ENCODE measurements around the gene HCFC1R1.
A peak's percentile ranks its signal among the peaks of the same experiment; 100 is the strongest.

Gene HCFC1R1

GRCh38 chr16:3046641-3047386 is 23.1 kb upstream of the HCFC1R1 start:
- no peak for TF ChIP-seq CTCF (conservative IDR thresholded peaks at IDR 0.05; ENCODE audit: low read depth, low read length)
- DNase-seq (ENCODE audit: low read depth) = no peak
- no peak overlapping the region for H3K4me3 ChIP-seq (ENCODE audit: low read length)

- peak within 1 kb of the TSS; percentile 32 for H3K4me3 ChIP-seq (ENCODE audit: low read length)
- no peak for DNase-seq (ENCODE audit: low read depth)
- no peak for TF ChIP-seq CTCF (conservative IDR thresholded peaks at IDR 0.05; ENCODE audit: low read depth, low read length)
Measured at GRCh38 chr16:3045758-3046640, 22.3 kb upstream of the HCFC1R1 start, which contains the start of gene MMP25. MMP25 (plus strand) TSS chr16:3046561; CDS start chr16:3046918, 357 bp downstream.

- no peak overlapping the region for H3K4me3 ChIP-seq (ENCODE audit: low read length)
- no peak for DNase-seq (ENCODE audit: low read depth)
- TF ChIP-seq CTCF (conservative IDR thresholded peaks at IDR 0.05; ENCODE audit: low read depth, low read length) = no peak
Measured at GRCh38 chr16:3044708-3045107, 21.0 kb upstream of the HCFC1R1 start.

GRCh38 chr16:3042376-3042775 is 18.6 kb upstream of the HCFC1R1 start:
- no peak overlapping the region for H3K4me3 ChIP-seq (ENCODE audit: low read length)
- no peak for TF ChIP-seq CTCF (conservative IDR thresholded peaks at IDR 0.05; ENCODE audit: low read depth, low read length)
- DNase-seq (ENCODE audit: low read depth) = no peak

- DNase-seq (ENCODE audit: low read depth) = no peak
- TF ChIP-seq CTCF (conservative IDR thresholded peaks at IDR 0.05; ENCODE audit: low read depth, low read length) = no peak
- H3K4me3 ChIP-seq (ENCODE audit: low read length) = no peak overlapping the region
Measured at GRCh38 chr16:3038896-3039295, 15.2 kb upstream of the HCFC1R1 start.

GRCh38 chr16:3038256-3038655 is 14.5 kb upstream of the HCFC1R1 start:
- DNase-seq (ENCODE audit: low read depth) = no peak
- TF ChIP-seq CTCF (conservative IDR thresholded peaks at IDR 0.05; ENCODE audit: low read depth, low read length) = no peak
- H3K4me3 ChIP-seq (ENCODE audit: low read length) = no peak overlapping the region
